NCI-H2107 (cell line): ENCODE results near the gene NXPE4.
"Not testable (repeated sequence)": the region's sequence is repeated elsewhere in the genome, so short reads cannot be mapped to it uniquely, and the experiment has no call there.

Source experiments
- DNase-seq: peaks from one replicate; lab custom pipeline; 2025; lab: John Stamatoyannopoulos, UW

The NXPE4 gene

DNA sequence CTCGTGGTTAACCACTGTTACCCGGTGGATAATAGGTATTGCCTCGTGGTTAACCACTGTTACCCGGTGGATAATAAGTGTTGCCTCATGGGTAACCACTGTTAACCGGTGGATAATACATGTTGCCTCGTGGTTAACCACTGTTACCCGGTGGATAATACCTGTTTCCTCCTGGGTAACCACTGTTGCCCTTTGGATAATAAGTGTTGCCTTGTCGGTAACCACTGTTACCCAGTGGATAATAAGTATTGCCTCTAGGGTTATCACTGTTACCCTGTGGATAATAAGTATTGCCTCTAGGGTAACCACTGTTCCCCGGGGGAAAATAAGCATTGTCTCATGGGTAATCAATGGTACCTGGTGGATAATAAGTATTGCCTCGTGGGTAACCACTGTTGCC, 15.0 kb upstream of the NXPE4 start:
- DNase-seq, result no peak

DNA sequence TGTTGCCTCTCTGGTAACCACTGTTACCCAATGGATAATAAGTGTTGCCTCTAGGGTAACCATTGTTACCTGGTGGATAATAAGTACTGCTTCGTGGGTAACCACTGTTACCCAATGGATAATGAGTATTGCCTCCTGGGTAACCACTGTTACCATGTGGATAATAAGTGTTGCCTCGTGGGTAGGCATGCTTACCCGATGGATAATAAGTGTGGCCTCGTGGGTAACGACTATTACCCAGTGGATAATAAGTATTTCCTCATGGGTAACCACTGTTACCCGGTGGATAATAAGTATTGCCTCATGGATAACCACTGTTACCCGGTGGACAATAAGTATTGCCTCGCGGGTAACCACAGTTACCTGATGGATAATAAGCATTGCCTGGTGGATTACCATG, 13.8 kb upstream of the NXPE4 start:
- DNase-seq, result no peak

DNA sequence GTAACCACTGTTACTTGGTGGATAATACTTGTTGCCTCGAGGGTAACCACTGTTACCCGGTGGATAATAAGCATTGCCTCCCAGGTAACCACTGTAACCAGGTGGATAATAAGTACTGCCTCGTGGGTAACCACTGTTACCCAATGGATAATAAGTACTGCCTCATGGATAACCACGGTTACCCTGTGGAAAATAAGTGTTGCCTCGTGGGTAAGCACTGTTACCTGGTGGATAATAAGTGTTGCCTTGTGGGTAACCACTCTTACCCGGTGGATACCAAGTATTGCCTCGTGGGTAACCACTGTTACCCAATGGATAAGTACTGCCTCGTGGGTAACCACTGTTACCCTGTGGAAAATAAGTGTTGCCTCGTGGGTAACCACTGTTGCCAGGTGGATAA, 13.0 kb upstream of the NXPE4 start:
- not testable (repeated sequence) for DNase-seq

DNA sequence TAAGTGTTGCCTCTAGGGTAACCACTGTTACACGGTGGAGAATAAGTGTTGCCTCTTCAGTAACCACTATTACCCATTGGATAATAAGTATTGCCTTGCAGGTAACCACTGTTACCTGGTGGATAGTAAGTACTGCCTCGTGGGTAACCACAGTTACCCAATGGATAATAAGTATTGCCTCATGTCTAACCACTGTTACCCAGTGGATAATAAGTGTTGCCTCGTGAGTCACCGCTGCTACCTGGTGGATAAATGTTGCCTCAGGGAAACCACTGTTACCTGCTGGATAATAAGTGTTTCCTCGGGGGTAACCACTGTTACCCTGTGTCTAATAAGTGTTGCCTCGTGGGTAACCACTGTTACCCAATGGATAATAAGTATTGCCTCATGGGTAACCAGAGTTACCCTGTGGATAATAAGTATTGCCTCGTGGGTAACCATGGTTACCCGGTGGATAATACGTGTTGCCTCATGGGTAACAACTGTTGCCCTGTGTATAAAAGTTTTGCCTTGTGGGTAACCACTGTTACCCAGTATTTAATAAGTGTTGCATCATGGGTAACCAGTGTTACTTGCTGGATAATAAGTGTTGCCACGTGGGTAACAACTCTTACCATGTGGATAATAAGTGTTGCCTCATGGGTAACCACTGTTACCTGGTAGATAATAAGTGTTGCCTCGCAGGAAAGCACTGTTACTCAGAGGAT, 12.3 kb upstream of the NXPE4 start:
- no peak for DNase-seq

DNA sequence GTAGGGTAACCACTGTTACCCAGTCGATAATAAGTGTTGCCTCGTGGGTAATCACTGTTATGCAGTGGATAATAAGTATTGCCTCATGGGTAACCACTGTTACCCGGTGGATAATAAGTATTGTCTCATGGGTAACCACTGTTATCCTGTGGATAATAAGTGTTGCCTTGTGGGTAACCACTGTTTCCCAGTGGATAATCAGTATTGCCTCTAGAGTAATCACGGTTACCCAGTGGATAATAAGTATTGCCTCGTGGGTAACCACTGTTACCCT, 11.2 kb upstream of the NXPE4 start:
- DNase-seq, result not testable (repeated sequence)

- no peak for DNase-seq
These were observed 10.6 kb upstream of the NXPE4 start for GRCh38 chr11:114606003-114606801.

DNA sequence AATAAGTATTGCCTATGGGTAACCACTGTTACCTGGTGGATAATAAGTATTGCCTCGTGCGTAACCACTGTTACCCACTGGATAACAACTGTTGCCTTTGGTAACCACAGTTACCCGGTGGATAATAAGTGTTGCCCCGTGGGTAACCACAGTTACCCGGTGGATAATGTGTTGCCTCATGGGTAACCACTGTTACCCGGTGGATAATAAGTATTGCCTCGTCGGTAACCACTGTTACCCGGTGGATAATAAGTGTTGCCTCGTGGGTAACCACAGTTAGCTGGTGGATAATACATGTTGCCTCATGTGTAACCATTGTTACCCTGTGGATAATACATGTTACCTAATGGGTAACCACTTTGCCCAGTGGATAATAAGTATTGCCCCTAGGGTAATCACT, 9.8 kb upstream of the NXPE4 start:
- no peak for DNase-seq

DNA sequence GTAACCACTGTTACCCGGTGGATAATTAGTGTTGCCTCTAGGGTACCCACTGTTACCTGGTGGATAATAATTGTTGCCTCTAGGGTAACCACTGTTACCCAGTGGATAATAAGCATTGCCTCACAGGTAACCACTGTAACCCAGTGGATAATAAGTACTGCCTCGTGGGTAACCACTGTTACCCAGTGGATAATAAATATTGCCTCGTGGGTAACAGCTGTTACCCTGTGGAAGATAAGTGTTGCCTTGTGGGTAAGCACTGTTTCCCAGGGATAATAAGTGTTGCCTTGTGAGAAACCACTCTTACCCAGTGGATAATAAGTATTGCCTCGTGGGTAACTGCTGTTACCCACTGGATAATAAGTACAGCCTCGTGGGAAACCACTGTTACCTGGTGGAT, 9.3 kb upstream of the NXPE4 start:
- DNase-seq, result no peak

- DNase-seq, result no peak
These were observed 8.7 kb upstream of the NXPE4 start for GRCh38 chr11:114604179-114604813.

DNA sequence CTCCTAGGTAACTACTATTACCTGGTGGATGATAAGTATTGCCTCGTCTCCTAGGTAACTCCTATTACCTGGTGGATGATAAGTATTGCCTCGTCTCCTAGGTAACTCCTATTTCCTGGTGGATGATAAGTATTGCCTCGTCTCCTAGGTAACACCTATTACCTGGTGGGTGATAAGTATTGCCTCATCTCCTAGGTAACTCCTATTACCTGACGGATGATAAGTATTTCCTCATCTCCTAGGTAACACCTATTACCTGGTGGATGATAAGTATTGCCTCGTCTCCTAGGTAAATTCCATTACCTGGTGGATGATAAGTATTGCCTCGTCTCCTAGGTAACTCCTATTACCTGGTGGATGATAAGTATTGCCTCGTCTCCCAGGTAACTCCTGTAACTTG, 7.6 kb upstream of the NXPE4 start:
- not testable (repeated sequence) for DNase-seq

DNA sequence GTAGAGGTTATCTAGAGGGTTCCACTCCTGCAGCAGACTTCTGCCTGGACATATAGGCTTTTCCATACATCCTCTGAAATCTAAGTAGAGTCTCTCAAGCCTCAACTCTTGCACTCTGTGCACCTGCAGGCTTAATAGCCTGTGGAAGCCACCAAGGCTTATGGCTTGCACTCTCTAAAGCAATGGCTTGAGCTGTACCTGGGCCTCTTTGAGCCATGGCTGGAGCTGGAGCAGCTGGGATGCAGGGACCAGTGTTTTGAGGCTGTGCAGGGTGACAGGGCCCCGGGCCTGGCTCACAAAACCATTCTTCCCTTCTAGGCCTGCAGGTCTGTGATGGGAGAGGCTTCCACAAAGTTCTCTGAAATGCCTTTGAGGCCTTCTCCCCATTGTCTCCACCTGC, 2.9 kb upstream of the NXPE4 start:
- no peak for DNase-seq

GRCh38 chr11:114596175-114596919, 761 bp upstream of the NXPE4 start:
- no peak for DNase-seq

GRCh38 chr11:114594703-114595102, 883 bp downstream of the NXPE4 start:
- DNase-seq, result no peak

- DNase-seq, result no peak
These were observed 8.1 kb downstream of the NXPE4 start for GRCh38 chr11:114587398-114587953.

GRCh38 chr11:114586797-114587196, 8.8 kb downstream of the NXPE4 start:
- DNase-seq, result no peak

DNA sequence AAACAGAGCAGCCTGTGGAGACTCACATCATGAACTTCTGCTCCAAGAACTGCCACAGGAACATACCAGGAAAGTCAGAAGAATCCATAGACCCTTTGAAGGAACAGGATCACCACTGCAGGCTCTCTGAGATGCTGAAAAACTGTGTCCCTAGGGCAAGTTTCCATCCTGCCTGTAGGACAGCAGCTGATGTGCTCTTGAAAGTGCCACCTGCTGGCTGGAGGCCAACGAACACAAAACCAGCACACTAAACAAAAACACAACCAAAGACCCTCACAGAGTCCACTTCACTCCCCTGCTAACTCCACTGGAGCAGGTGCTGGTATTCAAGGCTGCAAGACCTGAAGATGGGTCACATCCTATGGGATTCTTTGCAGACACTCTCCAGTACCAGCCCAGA, 23.9 kb downstream of the NXPE4 start:
- no peak for DNase-seq

- DNase-seq, result no peak
These were observed 25.8 kb downstream of the NXPE4 start for GRCh38 chr11:114569801-114570200.

GRCh38 chr11:114566276-114566675, 29.3 kb downstream of the NXPE4 start:
- DNase-seq, result no peak

GRCh38 chr11:114564831-114565230, 30.8 kb downstream of the NXPE4 start:
- no peak for DNase-seq

DNA sequence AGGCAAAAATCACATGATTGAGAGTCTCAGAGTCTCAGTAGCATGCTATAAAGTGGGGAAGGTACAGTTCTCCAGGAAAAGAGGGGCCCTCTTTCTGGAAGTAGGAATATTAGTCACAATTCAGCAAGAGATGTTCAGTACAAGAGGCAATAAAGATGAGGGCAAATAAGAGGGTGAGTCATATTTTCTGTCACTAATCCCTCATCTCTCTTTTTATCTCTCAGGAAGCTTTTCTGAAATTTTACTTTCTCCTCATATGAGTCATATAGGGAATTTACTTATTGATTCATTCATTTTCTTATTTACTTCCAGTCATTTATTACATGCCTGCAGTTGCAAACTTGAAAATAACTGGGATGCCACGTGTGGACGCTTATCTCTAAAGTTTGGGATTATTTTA, 32.5 kb downstream of the NXPE4 start:
- DNase-seq, result no peak

DNA sequence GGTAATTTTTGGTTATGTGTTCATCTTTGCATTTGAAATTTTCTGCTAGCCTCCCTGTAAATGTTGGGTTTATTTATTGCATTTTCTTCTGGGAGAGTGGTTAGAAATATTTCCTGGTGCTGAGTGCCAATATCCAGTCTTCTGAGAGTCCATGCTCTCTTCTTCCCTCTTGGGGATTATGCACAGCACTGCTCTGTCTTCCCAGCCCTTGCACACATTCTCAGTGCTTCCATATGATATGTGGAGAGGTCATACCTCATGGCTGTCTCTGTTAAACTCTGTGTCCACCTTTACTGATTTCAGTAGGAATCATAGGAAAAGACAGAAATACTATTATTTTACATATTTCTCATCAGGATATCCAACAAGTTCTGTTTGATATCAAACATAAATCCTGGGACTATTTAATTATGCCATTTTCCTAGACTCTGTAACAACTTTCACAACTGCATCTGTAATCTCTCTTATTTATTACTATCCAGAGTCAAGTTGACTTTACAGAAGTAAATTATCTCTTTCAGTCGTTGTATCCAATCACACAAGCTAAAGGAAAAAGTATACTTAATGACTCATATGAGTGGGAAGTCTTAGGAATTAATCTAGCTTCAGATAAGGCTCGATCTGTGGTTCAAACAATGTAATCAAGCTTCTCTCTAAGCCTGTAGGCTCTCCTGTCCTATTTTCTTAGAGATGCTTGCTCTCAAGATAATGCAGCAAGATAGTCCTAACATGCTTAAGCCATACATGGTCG, 33.2 kb downstream of the NXPE4 start:
- DNase-seq, result no peak
